Natural killer cell (primary cell): ENCODE data around the gene PI3. TPM values are rescaled to one million over a fixed set of nuclear protein-coding genes. Genes with fewer than 3 reads are reported as not detected.

Experiments
- ATAC-seq, 3 donors: fragments of 150-1000 bp in 2 of 3; fragments of 200-7000 bp in 1 of 3; cut with Tn5 transposase; 1 replicate in 1 of 3; 2 replicates in 2 of 3; pipeline ENCODE4 v1.10.0; 2021; ENCODE audit warnings: mild to moderate bottlenecking in 2 of 3, moderate library complexity in 2 of 3
- DNase-seq, 2 donors: peaks; one replicate each; pipeline versions ENCODE4 v3.0.0 to v3.0.0-alpha.2; 2013 to 2021; ENCODE audit warnings: mixed read lengths in 1 of 2
- H3K27ac ChIP-seq: one replicate; pipeline ENCODE4 v1.5.1; 2013; ENCODE audit warnings: mild to moderate bottlenecking, low read length
- H3K27me3 ChIP-seq: one replicate; pipeline ENCODE4 v1.6.1; 2013; ENCODE audit warnings: low read length; ENCODE audit not compliant: control insufficient read depth, insufficient read depth
- H3K36me3 ChIP-seq: one replicate; pipeline ENCODE4 v1.6.1; 2013; ENCODE audit warnings: low read length; ENCODE audit not compliant: control insufficient read depth, insufficient read depth
- H3K4me1 ChIP-seq: one replicate; pipeline ENCODE4 v1.6.1; 2013; ENCODE audit warnings: low read length; ENCODE audit not compliant: control insufficient read depth, insufficient read depth
- H3K4me3 ChIP-seq: one replicate; pipeline ENCODE4 v1.5.1; 2013; ENCODE audit warnings: low read length
- H3K9me3 ChIP-seq: one replicate; pipeline ENCODE4 v1.6.1; 2013; ENCODE audit warnings: low read length; ENCODE audit not compliant: control insufficient read depth, insufficient read depth
- H3K27ac Mint-ChIP-seq, 2 donors: one replicate each; pipeline ENCODE4 v1.8.0; 2022; ENCODE audit warnings: mild to moderate bottlenecking in 2 of 2, mixed read lengths in 2 of 2, moderate library complexity in 1 of 2
- H3K27me3 Mint-ChIP-seq, 2 donors: one replicate each; pipeline ENCODE4 v1.8.0; 2022; ENCODE audit warnings: low read depth in 2 of 2, mixed read lengths in 2 of 2
- H3K36me3 Mint-ChIP-seq: one replicate; pipeline ENCODE4 v1.8.0; 2022; ENCODE audit warnings: mixed read lengths
- H3K4me1 Mint-ChIP-seq, 2 donors: one replicate each; pipeline ENCODE4 v1.8.0; 2022; ENCODE audit warnings: mixed read lengths in 2 of 2
- H3K4me3 Mint-ChIP-seq: one replicate; pipeline ENCODE4 v1.8.0; 2022; ENCODE audit warnings: mild to moderate bottlenecking, moderate library complexity, mixed read lengths
- H3K9me3 Mint-ChIP-seq, 2 donors: one replicate each; pipeline ENCODE4 v1.8.0; 2022; ENCODE audit warnings: mixed read lengths in 2 of 2
- WGBS: methylation state at CpG from one replicate; pipeline ENCODE4 v1.1.7; 2013; ENCODE audit warnings: missing lambda C conversion rate; ENCODE audit not compliant: insufficient coverage; 5-methylcytosine and 5-hydroxymethylcytosine counted together
- intact Hi-C: fragments of 100-400 bp; cut with micrococcal nuclease; formaldehyde crosslinking; loops from one replicate; pipeline ENCODE4 v1.14.2; 2022
- total RNA-seq, 4 donors: library from RNA; stranded (reverse); fragments of 120-200 nt in 1 of 4; gene quantifications; one replicate each; pipeline versions ENCODE4 v1.2.3 to v1.2.4, GENCODE V29; 2013 to 2022
- TF ChIP-seq, protein P1 (sequence below): fragments of 200-600 bp; IDR thresholded peaks from one replicate; pipeline ENCODE4 v1.8.0; 2022; ENCODE audit warnings: antibody characterized with exemption

PI3 gene
- total RNA-seq, 3 donors from 2014 or later (not counting 1 experiment from before 2014, with no cell fraction given), result 2.4 TPM; not detected in 2

DNA sequence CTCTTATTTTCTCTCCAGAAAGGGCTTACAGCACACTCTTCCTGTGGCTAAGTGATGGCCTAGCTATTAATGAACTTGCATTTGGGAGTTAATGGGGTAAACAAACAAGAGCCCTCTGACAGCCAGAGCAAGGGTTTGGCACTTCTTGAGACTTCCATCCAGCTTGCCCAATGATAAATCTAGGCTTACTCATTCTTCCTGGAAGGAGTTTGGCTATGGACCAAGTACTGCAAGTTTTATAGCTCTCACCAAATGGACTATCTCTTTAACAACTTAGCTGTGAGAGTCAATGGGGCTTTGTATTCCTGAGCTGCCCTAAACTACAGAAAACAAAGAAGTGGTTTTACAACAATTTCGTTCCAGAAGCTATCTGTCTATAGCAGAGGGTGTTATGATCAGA is 16.7 kb upstream of the PI3 start:
- WGBS, result 56% methylated on average over 1 of the region's 1 CpG

GRCh38 chr20:45163083-45163803 is 11.5 kb upstream of the PI3 start:
- H3K9me3 Mint-ChIP-seq, result peaks cover 10 to 27% of the 10 kb centered on the region in 2 donors
- Histone ChIP-seq H3K27me3 (no peaks in the 10 kb centered on the region), H3K4me3 (no peak overlapping the region), H3K27ac (no peak overlapping the region), H3K36me3 (no peaks in the 10 kb centered on the region), H3K9me3 (no peaks in the 10 kb centered on the region), H3K4me1 (no peaks in the 10 kb centered on the region)
- WGBS, result 73% methylated on average over 1 of the region's 1 CpG
- ATAC-seq, result no peak
- H3K36me3 Mint-ChIP-seq, result peaks cover 20% of the 10 kb centered on the region
- no peak overlapping the region for H3K27ac Mint-ChIP-seq
- H3K4me1 Mint-ChIP-seq, result no peaks in the 10 kb centered on the region
- peaks cover 37 to 70% of the 10 kb centered on the region in 2 donors for H3K27me3 Mint-ChIP-seq
- H3K4me3 Mint-ChIP-seq, result no peak overlapping the region
- intact Hi-C loops, result no loop called here
- TF ChIP-seq, protein P1, sequence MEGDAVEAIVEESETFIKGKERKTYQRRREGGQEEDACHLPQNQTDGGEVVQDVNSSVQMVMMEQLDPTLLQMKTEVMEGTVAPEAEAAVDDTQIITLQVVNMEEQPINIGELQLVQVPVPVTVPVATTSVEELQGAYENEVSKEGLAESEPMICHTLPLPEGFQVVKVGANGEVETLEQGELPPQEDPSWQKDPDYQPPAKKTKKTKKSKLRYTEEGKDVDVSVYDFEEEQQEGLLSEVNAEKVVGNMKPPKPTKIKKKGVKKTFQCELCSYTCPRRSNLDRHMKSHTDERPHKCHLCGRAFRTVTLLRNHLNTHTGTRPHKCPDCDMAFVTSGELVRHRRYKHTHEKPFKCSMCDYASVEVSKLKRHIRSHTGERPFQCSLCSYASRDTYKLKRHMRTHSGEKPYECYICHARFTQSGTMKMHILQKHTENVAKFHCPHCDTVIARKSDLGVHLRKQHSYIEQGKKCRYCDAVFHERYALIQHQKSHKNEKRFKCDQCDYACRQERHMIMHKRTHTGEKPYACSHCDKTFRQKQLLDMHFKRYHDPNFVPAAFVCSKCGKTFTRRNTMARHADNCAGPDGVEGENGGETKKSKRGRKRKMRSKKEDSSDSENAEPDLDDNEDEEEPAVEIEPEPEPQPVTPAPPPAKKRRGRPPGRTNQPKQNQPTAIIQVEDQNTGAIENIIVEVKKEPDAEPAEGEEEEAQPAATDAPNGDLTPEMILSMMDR, result no peak
- DNase-seq, result no peak

More for the DNA sequence above, 16.7 kb upstream of the PI3 start:
- no peaks in the 10 kb centered on the region for H3K27me3 ChIP-seq
- no peak overlapping the region for H3K27ac ChIP-seq
- H3K9me3 ChIP-seq, result no peaks in the 10 kb centered on the region
- Mint-ChIP-seq H3K9me3 (peaks cover 10 to 16% of the 10 kb centered on the region in 2 donors), H3K27ac (no peak overlapping the region), H3K27me3 (peaks cover 14 to 73% of the 10 kb centered on the region in 2 donors), H3K4me3 (no peak overlapping the region), H3K36me3 (peaks cover 22% of the 10 kb centered on the region), H3K4me1 (no peaks in the 10 kb centered on the region)
- DNase-seq, result no peak
- TF ChIP-seq, protein P1, result no peak
- intact Hi-C loops, result no loop called here
- no peaks in the 10 kb centered on the region for H3K36me3 ChIP-seq
- H3K4me1 ChIP-seq, result no peaks in the 10 kb centered on the region
- H3K4me3 ChIP-seq, result no peak overlapping the region
- no peak for ATAC-seq

DNA sequence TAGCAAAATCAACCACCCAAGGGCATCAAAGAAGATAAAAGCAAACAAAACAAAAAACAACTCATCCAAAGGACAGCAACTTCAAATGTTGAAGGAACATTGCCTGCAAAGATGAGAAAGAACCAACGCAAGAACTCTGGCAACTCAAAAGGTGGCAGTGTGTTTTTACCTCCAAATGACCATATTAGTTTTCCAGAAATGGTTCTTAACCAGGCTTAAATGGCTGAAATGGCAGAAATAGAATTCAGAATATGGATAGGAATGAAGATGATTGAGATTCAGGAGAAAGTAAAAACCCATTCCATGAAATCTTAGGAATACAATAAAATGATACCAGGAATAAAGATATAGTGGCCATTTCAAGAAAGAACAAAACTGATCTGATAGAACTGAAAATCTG is 9.8 kb upstream of the PI3 start:
- no peak overlapping the region for H3K4me3 Mint-ChIP-seq
- no peaks in the 10 kb centered on the region for H3K36me3 ChIP-seq
- peaks cover 3% of the 10 kb centered on the region for H3K36me3 Mint-ChIP-seq
- no peaks in the 10 kb centered on the region for H3K9me3 ChIP-seq
- H3K27me3 ChIP-seq, result no peaks in the 10 kb centered on the region
- no peaks in the 10 kb centered on the region for H3K4me1 Mint-ChIP-seq
- no peaks in the 10 kb centered on the region for H3K4me1 ChIP-seq
- no peak overlapping the region for H3K27ac ChIP-seq
- 88% methylated on average over 1 of the region's 1 CpG for WGBS
- H3K27me3 Mint-ChIP-seq, result peaks cover 43 to 57% of the 10 kb centered on the region in 2 donors
- TF ChIP-seq, protein P1, result no peak
- H3K9me3 Mint-ChIP-seq, result peaks cover 2 to 19% of the 10 kb centered on the region in 2 donors
- H3K4me3 ChIP-seq, result no peak overlapping the region
- DNase-seq (no peak), ATAC-seq (no peak)
- intact Hi-C loops, result no loop called here
- no peak overlapping the region for H3K27ac Mint-ChIP-seq

- Histone ChIP-seq H3K4me3 (no peak overlapping the region), H3K27ac (no peak overlapping the region), H3K36me3 (no peaks in the 10 kb centered on the region), H3K27me3 (peaks cover 2% of the 10 kb centered on the region), H3K4me1 (no peaks in the 10 kb centered on the region), H3K9me3 (no peaks in the 10 kb centered on the region)
- 45% methylated on average over 1 of the region's 1 CpG for WGBS
- H3K27ac Mint-ChIP-seq, result no peak overlapping the region
- H3K27me3 Mint-ChIP-seq, result peaks cover 22 to 27% of the 10 kb centered on the region in 2 donors
- no peaks in the 10 kb centered on the region for H3K36me3 Mint-ChIP-seq
- H3K9me3 Mint-ChIP-seq, result no peaks in the 10 kb centered on the region
- H3K4me3 Mint-ChIP-seq, result no peak overlapping the region
- intact Hi-C loops, result no loop called here
- H3K4me1 Mint-ChIP-seq, result no peaks in the 10 kb centered on the region
- ATAC-seq (no peak), DNase-seq (no peak)
- TF ChIP-seq, protein P1, result no peak
Measured at GRCh38 chr20:45173522-45173921, 1.2 kb upstream of the PI3 start.
